HEK293T (cell line): ENCODE measurements around the gene MTA3.

Source experiments
- CTCF ChIA-PET: fragments of 350-600 bp; formaldehyde crosslinking; extraction: SDS; loops from one replicate; lab custom pipeline; 2021; ENCODE audit warnings: antibody characterized with exemption, inconsistent platforms; lab: Yijun Ruan, JAX
- POLR2A ChIA-PET: fragments of 350-600 bp; formaldehyde crosslinking; extraction: SDS; loops from one replicate; lab custom pipeline; 2020; ENCODE audit warnings: antibody characterized with exemption, inconsistent platforms; lab: Yijun Ruan, JAX
- DNase-seq: peaks from one replicate; pipeline ENCODE4 v3.0.0; 2012; ENCODE audit warnings: mixed read lengths; ENCODE audit errors: extremely low spot score
- ARNT ChIP-seq: fragments of 450-650 bp; IDR thresholded peaks from 2 replicates; pipeline ENCODE4 v1.6.1; 2017; ENCODE audit warnings: mild to moderate bottlenecking
- BHLHE40 ChIP-seq: fragments of 450-650 bp; IDR thresholded peaks from 2 replicates; pipeline ENCODE4 v1.6.1; 2016; ENCODE audit warnings: mild to moderate bottlenecking, moderate library complexity, borderline replicate concordance
- CTBP1 ChIP-seq: fragments of 450-650 bp; IDR thresholded peaks from 2 replicates; pipeline ENCODE4 v1.6.1; 2016; ENCODE audit warnings: borderline replicate concordance
- ELF4 ChIP-seq: fragments of 450-650 bp; IDR thresholded peaks from 2 replicates; pipeline ENCODE4 v1.6.1; 2017; ENCODE audit warnings: antibody characterized with exemption
- FOXA1 ChIP-seq: fragments of 450-650 bp; IDR thresholded peaks from 2 replicates; pipeline ENCODE4 v1.6.1; 2016; ENCODE audit warnings: mild to moderate bottlenecking
- FOXK2 ChIP-seq: fragments of 450-650 bp; IDR thresholded peaks from 2 replicates; pipeline ENCODE4 v1.6.1; 2016; ENCODE audit warnings: mild to moderate bottlenecking
- FOXM1 ChIP-seq: fragments of 450-650 bp; IDR thresholded peaks from 2 replicates; pipeline ENCODE4 v1.6.1; 2017; ENCODE audit warnings: mild to moderate bottlenecking, borderline replicate concordance
- HDGF ChIP-seq: fragments of 450-650 bp; IDR thresholded peaks from 2 replicates; pipeline ENCODE4 v1.6.1; 2017; ENCODE audit warnings: antibody characterized with exemption, borderline replicate concordance
- L3MBTL2 ChIP-seq: fragments of 450-650 bp; conservative IDR thresholded peaks from 2 replicates; pipeline ENCODE4 v1.6.1; 2016; ENCODE audit warnings: mild to moderate bottlenecking
- LEF1 ChIP-seq: fragments of 450-650 bp; IDR thresholded peaks from 2 replicates; pipeline ENCODE4 v1.6.1; 2017; ENCODE audit warnings: mild to moderate bottlenecking, borderline replicate concordance
- NFRKB ChIP-seq: fragments of 450-650 bp; IDR thresholded peaks from 2 replicates; pipeline ENCODE4 v1.6.1; 2016; ENCODE audit warnings: mild to moderate bottlenecking, moderate library complexity
- SP1 ChIP-seq: fragments of 450-650 bp; IDR thresholded peaks from 2 replicates; pipeline ENCODE4 v1.6.1; 2017
- SUZ12 ChIP-seq: fragments of 450-650 bp; IDR thresholded peaks from 2 replicates; pipeline ENCODE4 v1.6.1; 2016; ENCODE audit warnings: mild to moderate bottlenecking
- TARDBP ChIP-seq: fragments of 450-650 bp; IDR thresholded peaks from 2 replicates; pipeline ENCODE4 v1.6.1; 2016
- ZNF384 ChIP-seq: fragments of 450-650 bp; IDR thresholded peaks from 2 replicates; pipeline ENCODE4 v1.6.1; 2016
- TF ChIP-seq, protein P1 (sequence below): fragments of 450-650 bp; IDR thresholded peaks from 2 replicates; pipeline ENCODE4 v1.6.1; 2016

The MTA3 gene

DNA sequence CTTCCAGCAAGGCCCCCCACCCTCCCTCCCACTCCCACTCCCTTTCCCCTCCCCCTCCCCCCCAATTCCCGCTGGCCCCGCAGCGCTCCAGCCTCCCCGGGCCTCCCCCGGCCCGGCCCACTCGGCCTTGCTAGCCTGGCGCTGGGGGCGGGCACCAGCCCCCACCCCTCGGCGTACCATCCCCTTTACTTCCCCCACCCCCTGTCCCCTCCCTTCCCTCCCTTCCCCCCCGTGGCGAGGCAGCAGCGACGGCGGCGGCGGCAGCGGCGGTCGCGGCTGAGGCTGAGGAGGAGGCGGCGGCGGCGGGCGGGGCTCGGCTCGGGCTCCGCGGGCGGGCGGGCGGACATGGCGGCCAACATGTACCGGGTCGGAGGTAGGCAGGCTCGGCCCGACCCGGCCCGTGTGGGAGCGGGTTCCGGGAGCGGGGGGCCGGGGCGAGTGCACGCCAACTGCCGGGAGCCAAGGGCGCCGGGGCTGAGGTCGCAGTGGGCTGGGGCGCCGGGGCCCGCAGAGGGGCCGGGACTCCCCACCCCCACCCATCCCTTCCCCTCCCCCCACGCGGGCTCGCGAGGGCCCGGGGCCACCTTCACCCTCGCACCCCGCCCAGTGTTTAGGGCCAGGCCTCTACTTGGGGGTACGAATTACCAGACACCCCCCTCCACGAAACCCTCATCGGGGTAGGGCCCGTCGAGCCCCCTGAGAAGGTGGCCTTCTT, at the start of gene MTA3:
Gene MTA3, plus strand, starts transcription at position 232 of the 715 bp plus-strand sequence. Its CDS starts 114 bp downstream, at position 346.
- no peak for TF ChIP-seq SUZ12
- no peak for TF ChIP-seq L3MBTL2
- TF ChIP-seq ARNT, result no peak
- DNase-seq, result peak; percentile 67
- CTCF ChIA-PET, result interaction anchor here (0.6 kb wide), 1 partner anchor 14 kb away, joined by 4 read pairs; no protein-coding TSS in a partner anchor
- POLR2A ChIA-PET, result no interaction called here

DNA sequence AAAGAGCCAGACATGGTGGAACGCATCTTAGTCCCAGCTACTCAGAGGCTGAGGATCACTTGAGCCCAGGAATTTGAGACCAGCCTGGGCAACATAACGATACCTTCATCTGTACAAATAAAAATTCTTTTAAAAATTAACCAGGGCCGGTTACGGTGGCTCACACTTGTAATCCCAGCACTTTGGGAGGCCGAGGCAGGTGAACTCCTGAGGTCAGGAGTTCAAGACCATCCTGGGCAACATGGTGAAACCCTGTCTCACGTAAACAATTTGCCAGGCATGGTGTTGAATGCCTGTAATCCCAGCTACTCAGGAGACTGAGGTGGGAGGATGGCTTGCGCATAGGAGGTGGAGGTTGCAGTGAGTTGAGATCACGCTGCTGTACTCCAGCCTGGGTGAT, 48.8 kb upstream of the MTA3 start:
- ChIA-PET POLR2A (no interaction called here), CTCF (no interaction called here)
- no peak for DNase-seq
- TF ChIP-seq SUZ12 (no peak), NFRKB (no peak), HDGF (no peak), LEF1 (no peak), SP1 (no peak), ARNT (no peak), ELF4 (no peak), FOXK2 (no peak), FOXA1 (no peak), ZNF384 (no peak), CTBP1 (no peak), TARDBP (no peak), BHLHE40 (no peak), FOXM1 (no peak)

- CTCF ChIA-PET, result no interaction called here
- TF ChIP-seq FOXK2 (no peak), SP1 (no peak), ZNF384 (no peak), NFRKB (no peak), CTBP1 (no peak), BHLHE40 (no peak)
- DNase-seq, result no peak
- POLR2A ChIA-PET, result no interaction called here
Observed at GRCh38 chr2:42522035-42522434, 46.4 kb upstream of the MTA3 start.

DNA sequence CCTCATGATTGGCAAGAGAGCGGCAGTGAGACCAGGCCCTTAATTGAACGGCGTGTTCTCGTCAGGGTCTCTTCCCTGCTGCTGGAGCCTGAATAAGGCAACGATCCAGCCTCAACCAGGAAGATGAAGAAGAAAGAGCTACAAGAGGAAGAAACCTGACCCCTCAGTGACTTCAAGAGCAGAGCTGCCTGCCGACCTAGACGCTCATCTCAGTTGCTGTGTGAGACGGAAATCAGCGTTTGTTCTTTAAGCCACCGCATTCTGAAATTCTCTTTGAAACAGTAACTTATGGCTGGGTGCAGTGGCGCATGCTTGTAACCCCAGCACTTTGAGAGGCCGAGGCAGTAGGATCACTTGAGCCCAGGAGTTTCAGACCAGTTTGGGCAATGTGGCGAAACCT, 45.1 kb upstream of the MTA3 start:
- ChIA-PET CTCF (interaction anchor here (0.5 kb wide), 1 partner anchor 79 kb away, joined by 3 read pairs; no protein-coding TSS in a partner anchor), POLR2A (no interaction called here)
- no peak for TF ChIP-seq TARDBP
- TF ChIP-seq ZNF384, result no peak
- TF ChIP-seq LEF1, result no peak
- no peak for TF ChIP-seq ELF4
- no peak for TF ChIP-seq FOXK2
- TF ChIP-seq, protein P1, sequence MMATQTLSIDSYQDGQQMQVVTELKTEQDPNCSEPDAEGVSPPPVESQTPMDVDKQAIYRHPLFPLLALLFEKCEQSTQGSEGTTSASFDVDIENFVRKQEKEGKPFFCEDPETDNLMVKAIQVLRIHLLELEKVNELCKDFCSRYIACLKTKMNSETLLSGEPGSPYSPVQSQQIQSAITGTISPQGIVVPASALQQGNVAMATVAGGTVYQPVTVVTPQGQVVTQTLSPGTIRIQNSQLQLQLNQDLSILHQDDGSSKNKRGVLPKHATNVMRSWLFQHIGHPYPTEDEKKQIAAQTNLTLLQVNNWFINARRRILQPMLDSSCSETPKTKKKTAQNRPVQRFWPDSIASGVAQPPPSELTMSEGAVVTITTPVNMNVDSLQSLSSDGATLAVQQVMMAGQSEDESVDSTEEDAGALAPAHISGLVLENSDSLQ, result no peak
- TF ChIP-seq FOXA1, result no peak
- no peak for DNase-seq

GRCh38 chr2:42532397-42532796, 36.0 kb upstream of the MTA3 start:
- no peak for TF ChIP-seq L3MBTL2
- TF ChIP-seq SUZ12, result no peak
- CTCF ChIA-PET, result no interaction called here
- POLR2A ChIA-PET, result no interaction called here
- no peak for DNase-seq

DNA sequence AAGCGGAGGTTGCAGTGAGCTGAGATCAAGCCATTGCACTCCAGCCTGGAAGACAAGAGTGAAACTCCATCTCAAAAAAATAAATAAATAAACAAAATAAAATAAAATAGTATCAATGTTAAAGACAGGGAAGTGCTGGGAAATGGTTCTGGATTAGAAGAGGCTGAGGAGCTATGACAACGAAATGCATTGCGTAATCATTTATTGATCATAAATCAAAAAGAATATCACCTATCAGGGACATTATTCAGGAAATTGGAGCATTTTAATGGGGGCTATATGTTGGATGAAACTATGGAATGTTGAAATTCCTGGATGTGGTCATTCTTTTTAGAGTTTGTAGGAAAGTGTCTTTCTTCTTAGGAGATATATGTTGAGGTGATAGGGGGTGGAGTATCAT, 30.9 kb upstream of the MTA3 start:
- ChIA-PET CTCF (no interaction called here), POLR2A (no interaction called here)

GRCh38 chr2:42542871-42543270, 25.6 kb upstream of the MTA3 start:
- DNase-seq, result no peak
- TF ChIP-seq SP1 (no peak), FOXA1 (no peak)
- POLR2A ChIA-PET, result no interaction called here
- CTCF ChIA-PET, result no interaction called here

More for the DNA sequence above, 30.9 kb upstream of the MTA3 start:
- no peak for TF ChIP-seq FOXK2
- TF ChIP-seq SP1, result no peak
- TF ChIP-seq, protein P1, result no peak
- TF ChIP-seq ZNF384, result no peak
- TF ChIP-seq FOXM1, result no peak
- no peak for TF ChIP-seq TARDBP
- TF ChIP-seq LEF1, result no peak
- no peak for TF ChIP-seq HDGF
- no peak for TF ChIP-seq CTBP1
- no peak for TF ChIP-seq BHLHE40
- no peak for TF ChIP-seq ARNT
- DNase-seq, result no peak
